ENCODE data around the gene COQ7.

GRCh38 chr16:19084879-19085278 is 17.5 kb downstream of the COQ7 start:
- TF ChIP-seq CEBPB (IDR thresholded peaks at IDR 0.05; ENCODE audit: low read depth, low read length) (no peak), CTCF (conservative IDR thresholded peaks at IDR 0.05; ENCODE audit: low read depth, low read length) (no peak), MAZ (IDR thresholded peaks at IDR 0.05; ENCODE audit: borderline replicate concordance, low read depth, low read length) (no peak), USF2 (IDR thresholded peaks at IDR 0.05; ENCODE audit: low read depth, low read length) (no peak), BHLHE40 (IDR thresholded peaks at IDR 0.05; ENCODE audit: low read depth, low read length) (no peak), POLR2A (IDR thresholded peaks at IDR 0.05; ENCODE audit: low read depth, low read length) (no peak), ELK1 (IDR thresholded peaks at IDR 0.05; ENCODE audit: borderline replicate concordance, low read depth, low read length) (no peak), MXI1 (IDR thresholded peaks at IDR 0.05; ENCODE audit: borderline replicate concordance, low read depth, low read length) (no peak), MAFK (IDR thresholded peaks at IDR 0.05; ENCODE audit: low read depth, low read length) (no peak), RAD21 (IDR thresholded peaks at IDR 0.05; ENCODE audit: low read length) (no peak)
